Left forelimb (tissue), 1 donor: ENCODE results near the gene POTEF.
A peak's percentile ranks its signal among the peaks of the same experiment; 100 is the strongest.
"Not testable (repeated sequence)": the region's sequence is repeated elsewhere in the genome, so short reads cannot be mapped to it uniquely, and the experiment has no call there.

Experiments used
- DNase-seq: peaks from one replicate; pipeline ENCODE4 v3.0.0-alpha.2; 2018; ENCODE audit warnings: low spot score

Gene POTEF

GRCh38 chr2:130152816-130153595, 24.0 kb upstream of the POTEF start:
- DNase-seq = no peak

- DNase-seq = not testable (repeated sequence)
Measured at GRCh38 chr2:130152136-130152815, 23.3 kb upstream of the POTEF start.

GRCh38 chr2:130151145-130151512, 22.1 kb upstream of the POTEF start:
- not testable (repeated sequence) for DNase-seq

GRCh38 chr2:130150181-130151144, 21.4 kb upstream of the POTEF start:
- no peak for DNase-seq

- not testable (repeated sequence) for DNase-seq
Measured at GRCh38 chr2:130148515-130148914, 19.5 kb upstream of the POTEF start.

- DNase-seq = not testable (repeated sequence)
Measured at GRCh38 chr2:130145006-130145414, 16.0 kb upstream of the POTEF start, which contains the start of gene CCDC74B. TSS of gene CCDC74B (minus strand) at chr2:130145112. CDS start at chr2:130144996, 116 bp downstream.

GRCh38 chr2:130143266-130144039, 14.4 kb upstream of the POTEF start:
- not testable (repeated sequence) for DNase-seq

GRCh38 chr2:130142396-130143265, 13.6 kb upstream of the POTEF start:
- not testable (repeated sequence) for DNase-seq

- peak; percentile 25 for DNase-seq
Measured at GRCh38 chr2:130141645-130142370, 12.8 kb upstream of the POTEF start.

GRCh38 chr2:130141002-130141401, 12.0 kb upstream of the POTEF start:
- peak; percentile 8 for DNase-seq

GRCh38 chr2:130140516-130140915, 11.5 kb upstream of the POTEF start:
- DNase-seq = peak; percentile 20

- peak; percentile 30 for DNase-seq
Measured at GRCh38 chr2:130139331-130140280, 10.6 kb upstream of the POTEF start.

GRCh38 chr2:130138841-130139251, 9.8 kb upstream of the POTEF start:
- DNase-seq = peak; percentile 38

GRCh38 chr2:130138326-130138725, 9.3 kb upstream of the POTEF start:
- DNase-seq = peak; percentile 22

- DNase-seq = peak; percentile 15
Measured at GRCh38 chr2:130137118-130137517, 8.1 kb upstream of the POTEF start.

GRCh38 chr2:130136546-130136945, 7.5 kb upstream of the POTEF start:
- DNase-seq = not testable (repeated sequence)

GRCh38 chr2:130135692-130136541, 6.9 kb upstream of the POTEF start:
- peak; percentile 51 for DNase-seq
